ENCODE data around the gene VIL1. TPM values are rescaled to one million over a fixed set of nuclear protein-coding genes. Genes with fewer than 3 reads are reported as not detected.

Gene VIL1
- polyA plus RNA-seq, 1 donor from 2014 or later: not detected

GRCh38 chr2:218402491-218402901 lies 16.4 kb upstream of the VIL1 start:
- H4K20me1 ChIP-seq (ENCODE audit: insufficient read depth): no peaks in the 10 kb centered on the region
- H3F3A ChIP-seq (ENCODE audit: insufficient read depth, low read length, poor library complexity, severe bottlenecking): no peaks in the 10 kb centered on the region
- H3K27ac ChIP-seq (ENCODE audit: low read length): no peak overlapping the region
- H2AFZ ChIP-seq (ENCODE audit: low read depth, low read length): no peak overlapping the region
- no peaks in the 10 kb centered on the region for H3K9me3 ChIP-seq (ENCODE audit: low read length)
- no peak for TF ChIP-seq SMC3 (conservative IDR thresholded peaks at IDR 0.05; ENCODE audit: poor library complexity)
- no peak for TF ChIP-seq RAD21 (conservative IDR thresholded peaks at IDR 0.05)
- TF ChIP-seq EP300 (conservative IDR thresholded peaks at IDR 0.05; ENCODE audit: poor library complexity, severe bottlenecking): no peak
- TF ChIP-seq EZH2 (IDR thresholded peaks at IDR 0.05; ENCODE audit: borderline replicate concordance, insufficient read depth, low read length, poor library complexity, severe bottlenecking): no peak
- TF ChIP-seq REST (IDR thresholded peaks at IDR 0.05; ENCODE audit: borderline replicate concordance): no peak
- TF ChIP-seq POLR2AphosphoS5 (IDR thresholded peaks at IDR 0.05): no peak
- no peak for TF ChIP-seq TAF1 (IDR thresholded peaks at IDR 0.05; ENCODE audit: low read depth)
- no peak overlapping the region for H3K4me3 ChIP-seq (ENCODE audit: low read length)
- H3K9ac ChIP-seq (ENCODE audit: low read length): no peak overlapping the region
- no peaks in the 10 kb centered on the region for H3K79me2 ChIP-seq (replicated peaks; ENCODE audit: insufficient read depth, low read length)
- H3K9me2 ChIP-seq (ENCODE audit: insufficient read depth, low read length): no peaks in the 10 kb centered on the region
- H3K36me3 ChIP-seq (ENCODE audit: insufficient read depth, low read length): no peaks in the 10 kb centered on the region
- peaks cover 21% of the 10 kb centered on the region for H3K27me3 ChIP-seq (ENCODE audit: insufficient read depth, low read depth, low read length)
- no peak overlapping the region for H3K4me2 ChIP-seq (ENCODE audit: low read length)

GRCh38 chr2:218402911-218403411 lies 16.0 kb upstream of the VIL1 start:
- H3F3A ChIP-seq (ENCODE audit: insufficient read depth, low read length, poor library complexity, severe bottlenecking): no peaks in the 10 kb centered on the region
- no peaks in the 10 kb centered on the region for H3K9me3 ChIP-seq (ENCODE audit: low read length)
- H3K4me3 ChIP-seq (ENCODE audit: low read length): no peak overlapping the region
- H3K4me2 ChIP-seq (ENCODE audit: low read length): no peak overlapping the region
- TF ChIP-seq REST (IDR thresholded peaks at IDR 0.05; ENCODE audit: borderline replicate concordance) (no peak), EZH2 (IDR thresholded peaks at IDR 0.05; ENCODE audit: borderline replicate concordance, insufficient read depth, low read length, poor library complexity, severe bottlenecking) (no peak), SMC3 (conservative IDR thresholded peaks at IDR 0.05; ENCODE audit: poor library complexity) (no peak), POLR2AphosphoS5 (IDR thresholded peaks at IDR 0.05) (no peak), MXI1 (conservative IDR thresholded peaks at IDR 0.05; ENCODE audit: poor library complexity, severe bottlenecking) (no peak), TAF1 (IDR thresholded peaks at IDR 0.05; ENCODE audit: low read depth) (no peak), RAD21 (conservative IDR thresholded peaks at IDR 0.05) (no peak), EP300 (conservative IDR thresholded peaks at IDR 0.05; ENCODE audit: poor library complexity, severe bottlenecking) (no peak), CTCF (IDR thresholded peaks at IDR 0.05; ENCODE audit: poor library complexity, severe bottlenecking) (no peak)
- no peak overlapping the region for H3K27ac ChIP-seq (ENCODE audit: low read length)
- no peaks in the 10 kb centered on the region for H3K79me2 ChIP-seq (replicated peaks; ENCODE audit: insufficient read depth, low read length)
- H3K9me2 ChIP-seq (ENCODE audit: insufficient read depth, low read length): no peaks in the 10 kb centered on the region
- no peak overlapping the region for H3K9ac ChIP-seq (ENCODE audit: low read length)
- H3K27me3 ChIP-seq (ENCODE audit: insufficient read depth, low read depth, low read length): peaks cover 17% of the 10 kb centered on the region
- no peaks in the 10 kb centered on the region for H3K36me3 ChIP-seq (ENCODE audit: insufficient read depth, low read length)
- no peak overlapping the region for H2AFZ ChIP-seq (ENCODE audit: low read depth, low read length)
- no peaks in the 10 kb centered on the region for H4K20me1 ChIP-seq (ENCODE audit: insufficient read depth)
